Kidney capillary endothelial cell (primary cell): ENCODE results near the gene GATAD2A.
"Not testable (repeated sequence)": the region's sequence is repeated elsewhere in the genome, so short reads cannot be mapped to it uniquely, and the experiment has no call there.

Source experiments
- DNase-seq: peaks from one replicate; pipeline ENCODE4 v3.0.0-alpha.2; 2018; ENCODE audit warnings: low spot score

Gene GATAD2A

GRCh38 chr19:19388568-19389555 is 16.6 kb upstream of the GATAD2A start:
- no peak for DNase-seq

GRCh38 chr19:19389683-19390082 is 15.8 kb upstream of the GATAD2A start:
- DNase-seq: not testable (repeated sequence)

DNA sequence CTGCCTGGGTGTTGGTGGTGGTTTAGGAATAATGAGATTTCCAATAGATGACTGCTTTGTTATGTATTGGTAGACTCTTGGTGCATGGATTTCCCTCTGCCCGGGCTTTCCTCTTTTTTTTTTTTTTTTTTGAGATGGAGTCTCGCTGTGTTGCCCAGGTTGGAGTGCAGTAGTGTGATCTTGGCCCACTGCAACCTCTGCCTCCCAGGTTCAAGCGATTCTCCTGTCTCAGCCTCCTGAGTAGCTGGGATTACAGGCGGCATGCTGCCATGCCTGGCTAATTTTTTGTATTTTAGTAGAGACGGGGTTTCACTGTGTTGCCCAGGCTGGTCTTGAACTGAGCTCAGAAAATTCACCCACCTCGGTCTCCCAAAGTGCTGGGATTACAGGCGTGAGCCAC is 11.1 kb upstream of the GATAD2A start:
- DNase-seq: not testable (repeated sequence)

DNA sequence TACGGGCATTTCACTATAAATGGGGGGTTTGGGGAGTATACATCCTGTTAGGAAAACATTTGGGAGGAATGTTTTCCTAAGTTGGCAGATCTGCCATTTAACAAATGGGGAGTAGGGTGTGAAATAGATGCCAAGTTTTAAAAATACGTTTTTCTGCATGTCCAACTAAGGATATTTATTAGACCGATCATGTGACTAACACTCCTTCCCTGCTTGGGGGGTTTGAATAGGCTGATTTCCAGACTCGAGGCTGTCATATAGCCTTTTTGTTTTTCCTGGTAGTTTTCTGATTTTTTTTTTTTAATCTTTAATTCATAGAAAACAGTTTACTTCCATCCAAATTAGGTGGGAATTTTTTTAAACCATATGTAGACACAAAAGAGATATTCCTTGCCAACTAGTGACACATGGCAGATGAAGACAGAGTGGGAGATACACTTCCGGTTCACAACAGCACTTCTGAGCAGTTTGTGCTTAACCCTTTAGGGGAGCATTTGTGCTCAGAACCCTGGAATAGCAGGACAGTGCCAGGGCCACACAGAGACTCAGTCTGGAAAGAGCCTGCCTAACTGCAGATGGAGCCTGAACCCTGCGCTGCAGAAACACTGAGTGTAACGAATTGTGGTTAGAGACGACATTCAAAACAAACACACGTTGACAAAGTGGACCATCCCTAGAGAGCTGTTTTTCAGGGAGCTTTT is 5.6 kb upstream of the GATAD2A start:
- DNase-seq: peak; percentile 70

- DNase-seq: no peak
These were observed 2.7 kb upstream of the GATAD2A start for GRCh38 chr19:19402656-19403372.

GRCh38 chr19:19403373-19403901 is 2.0 kb upstream of the GATAD2A start:
- DNase-seq: no peak

- no peak for DNase-seq
These were observed 749 bp downstream of the GATAD2A start for GRCh38 chr19:19405971-19406877.

DNA sequence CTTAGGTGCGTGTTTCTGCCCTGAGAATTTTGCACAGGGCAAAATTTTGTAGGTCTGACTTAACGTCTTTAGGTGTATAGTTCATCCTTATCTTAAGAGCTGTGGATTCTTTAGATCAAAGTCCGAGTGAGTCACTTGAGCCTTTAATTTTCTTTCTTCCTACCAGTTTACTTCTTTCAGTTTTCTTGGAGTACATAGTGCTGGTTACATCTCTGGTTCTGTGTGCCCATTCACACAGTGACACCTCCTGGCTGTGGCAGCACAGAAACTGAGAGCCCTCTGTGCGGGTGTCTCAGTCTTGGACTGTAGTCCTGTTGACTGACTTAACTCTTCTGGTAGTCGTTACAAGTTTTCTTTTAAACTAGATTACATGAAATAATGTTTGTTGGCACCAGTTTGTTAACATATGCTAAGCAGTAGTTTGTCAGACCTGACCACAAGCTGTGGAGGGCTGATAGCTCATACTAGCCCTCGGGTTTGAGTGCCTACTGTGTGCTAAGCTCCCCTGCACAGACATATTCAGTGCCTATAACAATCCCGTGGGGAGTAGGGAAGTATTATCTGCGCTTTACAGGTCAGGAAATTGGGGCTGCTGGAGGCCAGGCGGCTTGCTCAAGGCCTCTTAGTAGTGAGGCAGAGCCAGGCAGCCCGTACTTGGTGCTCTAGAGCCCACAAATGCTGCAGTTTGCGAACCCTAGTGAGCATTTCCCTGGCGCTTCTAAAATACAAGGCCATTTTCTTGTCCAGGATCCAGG is 1.6 kb downstream of the GATAD2A start:
- peak; percentile 44 for DNase-seq

DNA sequence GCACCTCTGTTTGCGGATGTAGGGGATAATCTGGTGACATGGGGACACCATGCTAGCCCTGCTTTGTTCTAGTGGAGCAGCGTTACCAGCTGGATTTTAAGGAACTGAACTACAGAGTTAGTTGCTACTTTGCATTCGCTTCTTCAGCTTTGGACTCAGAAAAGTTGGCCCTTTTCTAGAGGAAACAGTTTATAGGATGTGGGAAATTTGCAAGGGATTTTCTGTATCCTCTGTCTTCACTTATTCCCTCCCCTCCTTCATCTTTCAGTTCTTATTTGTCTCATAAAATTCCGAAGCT is 2.1 kb downstream of the GATAD2A start:
- DNase-seq: no peak

DNA sequence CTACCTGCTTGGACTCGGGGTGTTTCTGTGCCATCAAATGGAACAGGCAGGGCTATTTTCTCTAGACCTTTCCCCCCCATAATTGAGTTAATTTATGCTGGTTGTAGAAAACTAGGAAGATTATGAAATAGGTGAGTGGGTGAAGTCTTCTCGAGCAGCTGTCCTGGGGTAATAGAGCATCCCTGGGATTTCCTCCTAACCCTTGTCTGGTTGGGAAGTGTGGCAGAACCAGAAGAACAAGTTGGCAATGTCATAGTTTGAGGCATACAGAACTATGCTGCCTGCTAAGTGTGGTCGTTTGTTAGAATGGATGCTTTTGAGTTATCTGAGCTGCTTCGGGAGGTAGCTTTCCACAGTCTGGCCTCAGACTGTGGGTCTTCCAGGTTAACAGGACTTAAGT is 3.7 kb downstream of the GATAD2A start:
- no peak for DNase-seq

DNA sequence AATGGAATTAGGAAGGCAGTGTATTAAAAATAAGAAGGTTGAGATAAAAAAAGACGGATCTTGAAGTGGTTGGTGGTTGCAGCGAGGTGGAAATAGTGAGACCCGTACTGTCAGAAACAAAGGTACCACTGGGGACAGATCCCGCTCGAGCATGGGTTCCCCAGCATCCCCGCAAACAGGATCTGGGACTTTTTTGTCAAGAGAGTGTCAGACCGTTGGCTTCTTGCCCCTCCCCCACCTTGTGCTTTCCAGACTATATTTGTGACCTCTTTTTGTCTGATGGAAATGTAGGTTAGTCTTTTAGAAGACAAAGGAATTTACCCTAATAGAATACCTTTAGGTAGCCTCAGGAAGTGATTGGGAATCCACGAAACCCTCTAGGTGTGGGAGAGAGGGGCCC is 4.2 kb downstream of the GATAD2A start:
- DNase-seq: no peak

DNA sequence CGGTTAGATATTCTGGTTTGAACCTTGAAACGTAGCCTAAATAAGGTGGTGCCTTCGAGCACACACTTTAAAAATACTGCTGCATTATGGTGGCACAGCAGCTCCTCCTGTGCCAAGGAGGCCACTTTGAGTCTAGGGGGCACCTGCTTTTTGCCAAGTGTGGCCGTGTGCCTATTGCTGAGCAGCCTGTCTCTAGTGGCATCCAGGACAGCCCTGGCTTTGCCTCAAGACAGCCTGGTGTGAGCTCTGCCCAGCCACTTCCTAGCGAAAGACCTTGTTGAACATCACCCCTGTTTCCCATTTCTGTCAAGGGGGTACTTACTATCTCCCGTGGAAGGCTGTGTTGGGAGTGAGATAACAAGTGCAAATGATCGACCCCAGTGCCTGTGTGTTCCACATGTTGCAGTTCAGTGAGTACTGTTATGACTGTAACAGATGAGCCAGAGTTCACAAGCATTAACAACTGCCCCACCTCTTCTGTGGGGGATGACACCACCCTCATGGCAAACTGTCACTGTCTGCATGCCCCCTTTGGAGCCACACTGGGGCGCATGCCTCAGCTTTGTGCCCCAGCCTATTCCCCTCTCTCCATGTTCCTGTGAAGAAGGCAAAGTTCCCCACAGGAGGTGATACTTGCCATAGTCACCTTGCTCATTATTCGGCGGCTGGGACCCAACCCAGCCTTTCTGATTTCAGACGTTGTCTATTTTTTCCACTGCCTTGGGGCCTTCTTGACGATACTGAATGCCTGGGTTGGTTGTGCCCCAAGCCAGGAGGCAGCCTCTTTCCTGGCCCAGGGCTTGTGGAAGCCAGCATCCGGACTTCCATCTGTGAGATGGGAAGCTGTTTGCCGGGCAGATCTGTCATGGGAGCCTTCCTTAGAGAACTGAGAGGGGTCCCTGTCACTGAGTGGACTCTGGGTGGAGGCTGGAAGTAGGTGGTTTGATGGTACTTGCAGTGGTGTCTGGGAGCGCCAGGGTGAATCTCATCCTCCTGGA is 5.4 kb downstream of the GATAD2A start:
- no peak for DNase-seq

DNA sequence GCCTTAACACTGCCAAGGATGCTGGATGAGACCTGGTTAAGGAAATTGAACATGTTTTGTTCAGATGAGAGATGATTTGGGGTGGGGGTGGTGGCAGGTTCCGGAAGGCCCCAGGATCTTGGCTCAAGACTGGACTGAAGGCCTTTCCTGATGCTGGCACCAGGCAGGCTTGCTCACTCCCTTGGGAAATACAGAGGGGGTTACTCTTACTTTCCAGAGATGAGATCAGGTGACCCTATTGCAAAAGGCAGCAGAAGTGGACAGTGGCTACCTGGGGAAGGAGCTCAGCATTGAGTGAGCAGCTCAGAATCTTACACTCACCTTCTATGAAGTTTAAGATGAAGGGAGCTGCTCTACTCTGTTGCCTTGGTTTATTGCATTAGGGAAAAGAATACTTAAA is 10.8 kb downstream of the GATAD2A start:
- DNase-seq: no peak

DNA sequence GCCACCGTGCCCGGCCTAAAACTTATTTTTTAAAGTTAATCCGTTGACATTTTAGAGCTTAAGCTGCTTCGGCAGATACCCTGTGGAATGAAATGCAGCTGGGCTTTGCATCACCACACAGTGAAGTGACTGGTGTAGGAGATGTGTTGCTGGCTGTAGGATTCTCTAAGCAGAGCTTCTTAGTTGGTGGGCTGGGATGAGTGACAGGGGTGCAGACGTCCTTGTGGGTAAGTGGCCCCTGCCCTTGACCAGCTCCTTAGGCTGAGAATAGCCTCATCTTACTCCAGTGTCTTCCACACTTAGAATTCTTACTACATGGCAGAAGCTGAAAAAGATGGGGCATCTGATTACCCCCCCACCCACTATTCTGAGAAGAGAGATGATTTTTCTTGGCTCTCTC is 11.6 kb downstream of the GATAD2A start:
- no peak for DNase-seq

GRCh38 chr19:19417628-19418245 is 12.3 kb downstream of the GATAD2A start:
- DNase-seq: no peak

GRCh38 chr19:19418555-19419260 is 13.2 kb downstream of the GATAD2A start:
- no peak for DNase-seq

GRCh38 chr19:19420570-19421298 is 15.3 kb downstream of the GATAD2A start:
- no peak for DNase-seq

GRCh38 chr19:19421299-19421696 is 15.8 kb downstream of the GATAD2A start:
- DNase-seq: no peak
